Right atrium auricular region (tissue), 2 donors: Measurements from ENCODE around the gene ZNF674. TPM values are rescaled to one million over a fixed set of nuclear protein-coding genes. Genes with fewer than 3 reads are reported as not detected.

Experiments used
- DNase-seq: peaks from one replicate; pipeline ENCODE4 v3.0.0-alpha.2; 2019; ENCODE audit warnings: low spot score
- H3K27ac ChIP-seq, 2 donors: fragments of 200-600 bp; sonication (generic); 1 replicate in 1 of 2; 2 replicates in 1 of 2; pipeline ENCODE4 v1.5.1; 2016 to 2019
- H3K27me3 ChIP-seq, 2 donors: fragments of 200-600 bp; sonication (generic); one replicate each; pipeline versions ENCODE4 v1.5.1 to v1.6.0; 2017 to 2019
- H3K36me3 ChIP-seq: fragments of 200-600 bp; sonication (generic); one replicate; pipeline ENCODE4 v1.5.1; 2016
- H3K4me1 ChIP-seq, 2 donors: fragments of 200-600 bp; sonication (generic); one replicate each; pipeline versions ENCODE4 v1.5.1 to v1.6.0; 2017 to 2019
- H3K4me3 ChIP-seq, 2 donors: fragments of 200-600 bp; sonication (generic); 1 replicate in 1 of 2; 2 replicates in 1 of 2; pipeline ENCODE4 v1.5.1; 2017 to 2019; ENCODE audit warnings: mild to moderate bottlenecking in 1 of 2, moderate library complexity in 1 of 2
- H3K9me3 ChIP-seq, 2 donors: fragments of 200-600 bp; sonication (generic); one replicate each; pipeline ENCODE4 v1.5.1; 2019
- CTCF ChIP-seq, 2 donors: fragments of 200-600 bp; sonication (generic); IDR thresholded peaks; one replicate each; pipeline ENCODE4 v1.5.1; 2019; ENCODE audit warnings: antibody characterized with exemption in 2 of 2
- total RNA-seq, 2 donors: library from RNA; depleted of rRNA; stranded (reverse); fragments of >200 nt; gene quantifications; one replicate each; pipeline ENCODE4 v1.1.0, GENCODE V29; 2016

ZNF674 gene
- total RNA-seq, 2 donors from 2014 or later: 2.4 to 2.9 TPM

GRCh38 chrX:46573892-46574773 lies 28.9 kb upstream of the ZNF674 start:
- Histone ChIP-seq H3K36me3 (no peaks in the 10 kb centered on the region), H3K9me3 (no peaks in the 10 kb centered on the region), H3K27me3 (no peaks in the 10 kb centered on the region), H3K27ac (peak overlapping the region; percentile 81 to 90), H3K4me1 (peaks cover 0 to 20% of the 10 kb centered on the region in 2 donors), H3K4me3 (peak overlapping the region; percentile 51 to 66)
- TF ChIP-seq CTCF (IDR thresholded peaks at IDR 0.05): no peak
- DNase-seq: no peak

- H3K27ac ChIP-seq: peak within 1 kb of the TSS; percentile 81 to 90
- peak; percentile 76 for DNase-seq
- TF ChIP-seq CTCF (IDR thresholded peaks at IDR 0.05): peak in 1 of 2 donors; percentile 46
- no peaks in the 10 kb centered on the region for H3K9me3 ChIP-seq
- no peaks in the 10 kb centered on the region for H3K27me3 ChIP-seq
- peak within 1 kb of the TSS; percentile 51 to 66 for H3K4me3 ChIP-seq
- peaks cover 0 to 15% of the 10 kb centered on the region in 2 donors for H3K4me1 ChIP-seq
- H3K36me3 ChIP-seq: no peaks in the 10 kb centered on the region
Observed at GRCh38 chrX:46573331-46573891, 28.2 kb upstream of the ZNF674 start, which contains the start of gene CHST7. Gene CHST7 (plus strand): TSS chrX:46573765. CDS start chrX:46573932, 167 bp downstream.

- no peaks in the 10 kb centered on the region for H3K27me3 ChIP-seq
- H3K27ac ChIP-seq: peak overlapping the region in 1 of 2 donors; percentile 90
- H3K4me3 ChIP-seq: no peak overlapping the region
- H3K9me3 ChIP-seq: no peaks in the 10 kb centered on the region
- TF ChIP-seq CTCF (IDR thresholded peaks at IDR 0.05): no peak
- no peak for DNase-seq
- H3K36me3 ChIP-seq: no peaks in the 10 kb centered on the region
- H3K4me1 ChIP-seq: peaks cover 0 to 9% of the 10 kb centered on the region in 2 donors
Observed at GRCh38 chrX:46572340-46572936, 27.2 kb upstream of the ZNF674 start.

- no peak for DNase-seq
- Histone ChIP-seq H3K4me3 (no peak overlapping the region), H3K27ac (no peak overlapping the region), H3K27me3 (no peaks in the 10 kb centered on the region), H3K4me1 (peaks cover 0 to 5% of the 10 kb centered on the region in 2 donors), H3K36me3 (no peaks in the 10 kb centered on the region), H3K9me3 (no peaks in the 10 kb centered on the region)
- no peak for TF ChIP-seq CTCF (IDR thresholded peaks at IDR 0.05)
Observed at GRCh38 chrX:46571423-46572339, 26.5 kb upstream of the ZNF674 start.

GRCh38 chrX:46569621-46570020 lies 24.4 kb upstream of the ZNF674 start:
- Histone ChIP-seq H3K36me3 (no peaks in the 10 kb centered on the region), H3K27ac (no peak overlapping the region), H3K4me3 (no peak overlapping the region), H3K9me3 (no peaks in the 10 kb centered on the region), H3K4me1 (peaks cover 0 to 5% of the 10 kb centered on the region in 2 donors), H3K27me3 (no peaks in the 10 kb centered on the region)
- DNase-seq: no peak
- no peak for TF ChIP-seq CTCF (IDR thresholded peaks at IDR 0.05)
